UCSD-AML1 (cell line): ENCODE results near the gene CDH4.

Experiments
- DNase-seq: peaks from one replicate; lab custom pipeline; 2025; ENCODE audit not compliant: unreplicated experiment; lab: John Stamatoyannopoulos, UW

CDH4 gene

GRCh38 chr20:61881861-61882260 is 629.8 kb downstream of the CDH4 start:
- DNase-seq: no peak

- DNase-seq: no peak
These were observed 630.9 kb downstream of the CDH4 start for GRCh38 chr20:61882716-61883615.

GRCh38 chr20:61883857-61884393 is 631.9 kb downstream of the CDH4 start:
- DNase-seq: no peak

- DNase-seq: no peak
These were observed 632.7 kb downstream of the CDH4 start for GRCh38 chr20:61884571-61885389.

- no peak for DNase-seq
These were observed 634.0 kb downstream of the CDH4 start for GRCh38 chr20:61885759-61886715.

GRCh38 chr20:61886721-61887595 is 634.9 kb downstream of the CDH4 start:
- DNase-seq: peak; percentile 45

GRCh38 chr20:61887596-61888093 is 635.6 kb downstream of the CDH4 start:
- DNase-seq: no peak

- DNase-seq: no peak
These were observed 636.2 kb downstream of the CDH4 start for GRCh38 chr20:61888101-61888865.

GRCh38 chr20:61889659-61890058 is 637.6 kb downstream of the CDH4 start:
- no peak for DNase-seq

- DNase-seq: no peak
These were observed 638.1 kb downstream of the CDH4 start for GRCh38 chr20:61890210-61890609.

GRCh38 chr20:61891476-61891875 is 639.4 kb downstream of the CDH4 start:
- no peak for DNase-seq

GRCh38 chr20:61891916-61892649 is 640.0 kb downstream of the CDH4 start:
- no peak for DNase-seq

GRCh38 chr20:61895016-61895415 is 643.0 kb downstream of the CDH4 start:
- DNase-seq: no peak

- no peak for DNase-seq
These were observed 643.6 kb downstream of the CDH4 start for GRCh38 chr20:61895686-61896057.

GRCh38 chr20:61896058-61896961 is 644.2 kb downstream of the CDH4 start:
- DNase-seq: peak; percentile 28

- no peak for DNase-seq
These were observed 645.6 kb downstream of the CDH4 start for GRCh38 chr20:61897401-61898295.
